Measurements from ENCODE around the gene PTPRN2.
"Not testable (repeated sequence)": the region's sequence is repeated elsewhere in the genome, so short reads cannot be mapped to it uniquely, and the experiment has no call there.

PTPRN2 gene

DNA sequence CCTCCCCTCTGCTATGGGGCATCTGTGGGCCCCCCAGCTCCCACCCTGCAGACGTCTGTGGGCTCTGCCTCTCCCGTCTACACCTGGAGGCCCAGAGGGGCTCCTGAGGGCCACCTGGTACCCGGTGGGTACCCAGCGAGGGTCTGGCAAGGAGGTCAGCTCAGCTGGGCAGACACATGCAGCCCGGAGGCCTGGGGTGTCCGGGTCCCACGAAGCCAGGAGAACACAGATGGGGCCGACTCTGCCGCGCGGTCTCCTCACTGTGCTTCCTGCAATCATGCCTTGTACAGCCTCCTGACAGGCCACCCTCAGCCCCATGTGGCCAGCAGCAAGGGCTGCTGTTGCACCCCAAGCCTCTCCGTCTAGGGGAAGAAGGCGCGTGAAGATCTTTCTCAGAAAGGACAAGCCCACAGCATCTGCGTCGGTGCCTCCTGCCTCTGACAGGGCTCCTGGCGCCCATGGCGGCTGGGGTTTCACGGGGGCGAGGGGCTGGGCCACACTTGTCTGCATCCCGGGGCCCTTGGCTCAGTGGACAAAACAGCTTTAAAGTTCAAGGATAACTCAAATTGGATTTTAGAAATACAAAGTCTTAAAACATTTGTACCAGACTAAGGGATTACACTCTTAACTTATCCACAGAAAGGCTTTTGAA, 859.5 kb downstream of the PTPRN2 start:
- Histone ChIP-seq H3K27ac (ENCODE audit: low read depth in 2 of 2, low read length in 2 of 2) (no peak overlapping the region), H3K36me3 (ENCODE audit: control insufficient read depth in 2 of 2, insufficient read depth in 2 of 2, low read length in 2 of 2) (no peaks in the 10 kb centered on the region), H3K9me3 (ENCODE audit: control insufficient read depth in 2 of 2, low read length in 2 of 2) (no peaks in the 10 kb centered on the region), H3K4me3 (ENCODE audit: low read length in 2 of 2) (no peak overlapping the region), H3K9ac (ENCODE audit: low read depth in 1 of 2, low read length in 2 of 2) (no peak overlapping the region), H3K27me3 (ENCODE audit: control insufficient read depth in 2 of 2, insufficient read depth in 2 of 2, low read length in 2 of 2) (no peaks in the 10 kb centered on the region), H3K4me1 (ENCODE audit: control insufficient read depth in 2 of 2, insufficient read depth in 2 of 2, low read length in 2 of 2) (no peaks in the 10 kb centered on the region)

- H3K4me3 ChIP-seq (ENCODE audit: low read length in 2 of 2), result no peak overlapping the region
- no peak overlapping the region for H3K27ac ChIP-seq (ENCODE audit: low read depth in 2 of 2, low read length in 2 of 2)
- no peak overlapping the region for H3K9ac ChIP-seq (ENCODE audit: low read depth in 1 of 2, low read length in 2 of 2)
- H3K27me3 ChIP-seq (ENCODE audit: control insufficient read depth in 2 of 2, insufficient read depth in 2 of 2, low read length in 2 of 2), result no peaks in the 10 kb centered on the region
- H3K9me3 ChIP-seq (ENCODE audit: control insufficient read depth in 2 of 2, low read length in 2 of 2), result no peaks in the 10 kb centered on the region
- H3K4me1 ChIP-seq (ENCODE audit: control insufficient read depth in 2 of 2, insufficient read depth in 2 of 2, low read length in 2 of 2), result no peaks in the 10 kb centered on the region
- H3K36me3 ChIP-seq (ENCODE audit: control insufficient read depth in 2 of 2, insufficient read depth in 2 of 2, low read length in 2 of 2), result no peaks in the 10 kb centered on the region
Measured at GRCh38 chr7:157726764-157727163, 860.9 kb downstream of the PTPRN2 start.

DNA sequence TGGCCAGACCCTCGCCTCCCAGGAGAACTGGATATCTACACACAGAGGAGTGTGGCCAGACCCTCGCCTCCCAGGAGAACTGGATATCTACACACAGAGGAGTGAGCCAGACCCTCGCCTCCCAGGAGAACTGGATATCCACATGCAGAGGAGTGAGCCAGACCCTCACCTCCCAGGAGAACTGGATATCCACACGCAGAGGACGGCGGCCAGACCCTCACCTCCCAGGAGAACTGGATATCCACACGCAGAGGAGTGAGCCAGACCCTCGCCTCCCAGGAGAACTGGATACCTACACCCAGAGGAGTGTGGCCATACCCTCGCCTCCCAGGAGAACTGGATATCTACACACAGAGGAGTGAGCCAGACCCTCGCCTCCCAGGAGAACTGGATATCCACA, 862.3 kb downstream of the PTPRN2 start:
- H3K36me3 ChIP-seq (ENCODE audit: control insufficient read depth in 2 of 2, insufficient read depth in 2 of 2, low read length in 2 of 2); H3K4me3 ChIP-seq (ENCODE audit: low read length in 2 of 2); H3K27me3 ChIP-seq (ENCODE audit: control insufficient read depth in 2 of 2, insufficient read depth in 2 of 2, low read length in 2 of 2); H3K9ac ChIP-seq (ENCODE audit: low read depth in 1 of 2, low read length in 2 of 2); H3K9me3 ChIP-seq (ENCODE audit: control insufficient read depth in 2 of 2, low read length in 2 of 2); H3K4me1 ChIP-seq (ENCODE audit: control insufficient read depth in 2 of 2, insufficient read depth in 2 of 2, low read length in 2 of 2); H3K27ac ChIP-seq (ENCODE audit: low read depth in 2 of 2, low read length in 2 of 2): not testable (repeated sequence)

DNA sequence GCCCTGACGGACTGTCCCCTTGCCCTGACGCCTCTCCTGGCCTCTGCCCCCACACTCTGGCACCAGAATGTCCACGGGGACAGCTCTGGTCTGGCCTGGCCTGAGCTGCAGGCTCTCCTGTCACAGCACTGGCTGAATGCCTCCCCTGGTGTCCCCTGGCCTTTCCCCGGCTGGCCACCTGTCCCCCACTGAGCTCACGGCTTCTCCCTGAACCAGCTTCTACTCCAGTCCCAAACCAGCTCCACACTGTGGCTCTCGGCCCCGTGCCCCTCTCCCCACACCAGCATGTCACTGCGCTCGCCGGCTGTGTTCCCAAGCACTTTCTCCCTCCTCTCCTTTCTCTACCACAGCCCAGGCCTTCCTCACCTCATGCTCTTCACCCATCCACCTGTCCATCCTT, 864.4 kb downstream of the PTPRN2 start:
- Histone ChIP-seq H3K9me3 (ENCODE audit: control insufficient read depth in 2 of 2, low read length in 2 of 2) (no peaks in the 10 kb centered on the region), H3K4me3 (ENCODE audit: low read length in 2 of 2) (no peak overlapping the region), H3K36me3 (ENCODE audit: control insufficient read depth in 2 of 2, insufficient read depth in 2 of 2, low read length in 2 of 2) (no peaks in the 10 kb centered on the region)

GRCh38 chr7:157722137-157723060, 865.2 kb downstream of the PTPRN2 start:
- Histone ChIP-seq H3K27ac (ENCODE audit: low read depth in 2 of 2, low read length in 2 of 2) (no peak overlapping the region), H3K9me3 (ENCODE audit: control insufficient read depth in 2 of 2, low read length in 2 of 2) (no peaks in the 10 kb centered on the region), H3K27me3 (ENCODE audit: control insufficient read depth in 2 of 2, insufficient read depth in 2 of 2, low read length in 2 of 2) (no peaks in the 10 kb centered on the region), H3K9ac (ENCODE audit: low read depth in 1 of 2, low read length in 2 of 2) (no peak overlapping the region), H3K4me3 (ENCODE audit: low read length in 2 of 2) (no peak overlapping the region), H3K36me3 (ENCODE audit: control insufficient read depth in 2 of 2, insufficient read depth in 2 of 2, low read length in 2 of 2) (no peaks in the 10 kb centered on the region), H3K4me1 (ENCODE audit: control insufficient read depth in 2 of 2, insufficient read depth in 2 of 2, low read length in 2 of 2) (no peaks in the 10 kb centered on the region)

More for the DNA sequence above, 864.4 kb downstream of the PTPRN2 start:
- Histone ChIP-seq H3K4me1 (ENCODE audit: control insufficient read depth in 2 of 2, insufficient read depth in 2 of 2, low read length in 2 of 2) (no peaks in the 10 kb centered on the region), H3K9ac (ENCODE audit: low read depth in 1 of 2, low read length in 2 of 2) (no peak overlapping the region), H3K27me3 (ENCODE audit: control insufficient read depth in 2 of 2, insufficient read depth in 2 of 2, low read length in 2 of 2) (no peaks in the 10 kb centered on the region), H3K27ac (ENCODE audit: low read depth in 2 of 2, low read length in 2 of 2) (no peak overlapping the region)

DNA sequence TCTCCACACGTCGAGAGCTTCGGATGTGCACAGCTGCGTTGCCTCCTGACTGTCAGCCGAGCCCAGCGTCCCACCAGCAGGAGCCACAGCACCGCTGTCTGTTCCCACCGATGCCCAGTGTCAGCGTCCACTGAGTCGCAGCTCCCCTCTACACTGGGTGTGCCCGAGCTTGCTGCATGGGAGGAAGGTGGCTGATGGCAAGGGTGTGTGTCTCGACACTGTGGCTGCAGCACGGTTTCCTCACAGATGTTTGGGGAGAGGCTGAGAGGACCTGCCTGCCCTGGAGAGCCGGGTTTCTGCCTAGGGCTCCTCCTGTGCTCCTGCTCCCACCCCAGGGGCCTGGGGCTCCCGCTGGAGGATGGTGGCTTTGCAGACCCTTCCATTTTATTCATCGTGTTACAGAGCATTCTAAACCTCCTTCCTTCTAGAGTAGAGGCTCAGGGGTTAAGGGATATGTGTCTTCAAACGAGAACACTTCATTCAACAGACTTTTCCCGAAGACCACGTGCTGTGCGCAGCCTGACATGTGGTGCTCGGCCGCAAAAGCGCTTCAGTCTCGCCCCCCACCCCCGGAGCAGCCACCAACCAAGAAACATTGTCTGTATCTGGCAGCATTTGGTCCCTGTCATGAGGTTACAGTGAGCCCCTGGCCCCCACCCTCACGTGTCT, 866.0 kb downstream of the PTPRN2 start:
- no peak overlapping the region for H3K4me3 ChIP-seq (ENCODE audit: low read length in 2 of 2)
- H3K27me3 ChIP-seq (ENCODE audit: control insufficient read depth in 2 of 2, insufficient read depth in 2 of 2, low read length in 2 of 2), result no peaks in the 10 kb centered on the region
- H3K36me3 ChIP-seq (ENCODE audit: control insufficient read depth in 2 of 2, insufficient read depth in 2 of 2, low read length in 2 of 2), result no peaks in the 10 kb centered on the region
- H3K4me1 ChIP-seq (ENCODE audit: control insufficient read depth in 2 of 2, insufficient read depth in 2 of 2, low read length in 2 of 2), result no peaks in the 10 kb centered on the region
- peaks cover 0 to 4% of the 10 kb centered on the region in 2 donors for H3K9me3 ChIP-seq (ENCODE audit: control insufficient read depth in 2 of 2, low read length in 2 of 2)
- H3K9ac ChIP-seq (ENCODE audit: low read depth in 1 of 2, low read length in 2 of 2), result no peak overlapping the region
- H3K27ac ChIP-seq (ENCODE audit: low read depth in 2 of 2, low read length in 2 of 2), result no peak overlapping the region

GRCh38 chr7:157719705-157720655, 867.6 kb downstream of the PTPRN2 start:
- Histone ChIP-seq H3K27ac (ENCODE audit: low read depth in 2 of 2, low read length in 2 of 2) (no peak overlapping the region), H3K27me3 (ENCODE audit: control insufficient read depth in 2 of 2, insufficient read depth in 2 of 2, low read length in 2 of 2) (no peaks in the 10 kb centered on the region), H3K36me3 (ENCODE audit: control insufficient read depth in 2 of 2, insufficient read depth in 2 of 2, low read length in 2 of 2) (no peaks in the 10 kb centered on the region), H3K4me3 (ENCODE audit: low read length in 2 of 2) (no peak overlapping the region), H3K4me1 (ENCODE audit: control insufficient read depth in 2 of 2, insufficient read depth in 2 of 2, low read length in 2 of 2) (no peaks in the 10 kb centered on the region), H3K9me3 (ENCODE audit: control insufficient read depth in 2 of 2, low read length in 2 of 2) (peaks cover 0 to 4% of the 10 kb centered on the region in 2 donors), H3K9ac (ENCODE audit: low read depth in 1 of 2, low read length in 2 of 2) (no peak overlapping the region)

DNA sequence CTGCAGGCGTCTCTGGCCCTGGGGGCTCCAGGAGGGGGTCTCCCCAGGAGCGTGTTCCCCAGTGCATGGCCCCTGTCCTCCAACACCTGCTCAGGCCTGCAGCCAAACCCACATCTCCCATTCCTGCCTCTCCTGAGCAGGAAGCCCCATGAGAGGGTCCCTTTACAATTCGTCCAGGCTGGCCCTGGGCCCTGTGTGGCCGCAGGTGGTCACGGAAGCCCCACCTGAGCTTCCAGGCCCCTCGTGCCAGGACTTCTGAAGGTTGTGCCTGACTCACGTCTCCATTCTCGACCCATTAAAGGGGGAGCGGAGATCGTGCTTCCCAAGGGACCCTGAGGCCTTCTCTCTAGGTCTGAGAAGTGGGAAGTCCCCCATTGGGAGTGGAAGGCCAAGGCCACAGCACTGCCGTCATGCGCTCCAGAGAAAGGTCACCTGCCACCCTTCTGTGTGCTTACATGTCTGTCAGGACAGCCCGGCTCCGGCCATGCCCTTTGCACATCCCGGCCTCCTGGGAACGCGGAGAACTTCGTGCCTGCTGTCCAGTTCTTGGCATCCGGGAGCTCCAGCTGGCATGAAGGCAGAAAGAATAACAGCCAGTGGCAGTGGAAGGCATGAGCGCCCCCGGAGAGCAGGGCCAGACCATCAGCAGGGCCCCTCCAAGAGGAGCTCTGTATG, 868.5 kb downstream of the PTPRN2 start:
- H3K4me1 ChIP-seq (ENCODE audit: control insufficient read depth in 2 of 2, insufficient read depth in 2 of 2, low read length in 2 of 2), result no peaks in the 10 kb centered on the region
- H3K4me3 ChIP-seq (ENCODE audit: low read length in 2 of 2), result no peak overlapping the region
- H3K9ac ChIP-seq (ENCODE audit: low read depth in 1 of 2, low read length in 2 of 2), result no peak overlapping the region
- no peak overlapping the region for H3K27ac ChIP-seq (ENCODE audit: low read depth in 2 of 2, low read length in 2 of 2)
- no peaks in the 10 kb centered on the region for H3K27me3 ChIP-seq (ENCODE audit: control insufficient read depth in 2 of 2, insufficient read depth in 2 of 2, low read length in 2 of 2)
- no peaks in the 10 kb centered on the region for H3K36me3 ChIP-seq (ENCODE audit: control insufficient read depth in 2 of 2, insufficient read depth in 2 of 2, low read length in 2 of 2)
- H3K9me3 ChIP-seq (ENCODE audit: control insufficient read depth in 2 of 2, low read length in 2 of 2), result peaks cover 0 to 4% of the 10 kb centered on the region in 2 donors

GRCh38 chr7:157718303-157719007, 869.2 kb downstream of the PTPRN2 start:
- H3K9me3 ChIP-seq (ENCODE audit: control insufficient read depth in 2 of 2, low read length in 2 of 2), result peaks cover 0 to 4% of the 10 kb centered on the region in 2 donors
- no peaks in the 10 kb centered on the region for H3K27me3 ChIP-seq (ENCODE audit: control insufficient read depth in 2 of 2, insufficient read depth in 2 of 2, low read length in 2 of 2)
- H3K4me3 ChIP-seq (ENCODE audit: low read length in 2 of 2), result no peak overlapping the region
- H3K27ac ChIP-seq (ENCODE audit: low read depth in 2 of 2, low read length in 2 of 2), result no peak overlapping the region
- H3K4me1 ChIP-seq (ENCODE audit: control insufficient read depth in 2 of 2, insufficient read depth in 2 of 2, low read length in 2 of 2), result no peaks in the 10 kb centered on the region
- no peak overlapping the region for H3K9ac ChIP-seq (ENCODE audit: low read depth in 1 of 2, low read length in 2 of 2)
- H3K36me3 ChIP-seq (ENCODE audit: control insufficient read depth in 2 of 2, insufficient read depth in 2 of 2, low read length in 2 of 2), result no peaks in the 10 kb centered on the region
